A549 (cell line): ENCODE data around the gene OPCML. TPM values are rescaled to one million over a fixed set of nuclear protein-coding genes. Genes with fewer than 3 reads are reported as not detected.

Experiments
- ATAC-seq, 2 experiments: fragments of 200-7000 bp in 1 of 2; fragments of >200 bp in 1 of 2; cut with Nextera tagmentation in 1 of 2; cut with Tn5 transposase in 1 of 2; 3 replicates each; pipeline versions ENCODE4 v1.8.0 to v1.9.1; 2018 to 2020; ENCODE audit warnings: mild to moderate bottlenecking in 1 of 2, moderate library complexity in 1 of 2
- CTCF ChIA-PET: fragments of 300-600 bp; sonication (Branson Sonifier 250); formaldehyde crosslinking; extraction: SDS; loops from one replicate; lab custom pipeline; 2021; ENCODE audit warnings: antibody characterized with exemption, inconsistent platforms; lab: Yijun Ruan, JAX
- POLR2A ChIA-PET: fragments of 350-600 bp; formaldehyde crosslinking; extraction: SDS; loops from one replicate; lab custom pipeline; 2021; ENCODE audit warnings: antibody characterized with exemption, inconsistent platforms; lab: Yijun Ruan, JAX
- DNase-seq, 2 experiments: peaks; one replicate each; pipeline versions ENCODE4 v3.0.0 to v3.0.0-alpha.2; 2011 to 2016; ENCODE audit warnings: low read depth in 1 of 2, low spot score in 1 of 2
- FAIRE-seq: peaks from 2 replicates; lab custom pipeline; 2011; peaks lifted over from hg19 to GRCh38; lab: Jason Lieb, UNC
- H3K27ac ChIP-seq, 2 experiments: fragments of >200 bp; sonication (Bioruptor Twin); formaldehyde crosslinking; 3 replicates each; pipeline ENCODE4 v1.5.1; 2016 to 2017
- H3K4me1 ChIP-seq: fragments of >200 bp; sonication (Bioruptor Twin); formaldehyde crosslinking; 3 replicates; pipeline ENCODE4 v1.6.1; 2016
- H3K4me2 ChIP-seq: fragments of >200 bp; sonication (Bioruptor Twin); formaldehyde crosslinking; 3 replicates; pipeline ENCODE4 v1.6.1; 2016
- H3K4me3 ChIP-seq: fragments of >200 bp; sonication (Bioruptor Twin); formaldehyde crosslinking; 3 replicates; pipeline ENCODE4 v1.5.1; 2016
- H3K9me3 ChIP-seq: fragments of >200 bp; sonication (Bioruptor Twin); formaldehyde crosslinking; 3 replicates; pipeline ENCODE4 v1.6.1; 2016
- BHLHE40 ChIP-seq: IDR thresholded peaks from 2 replicates; pipeline ENCODE4 v1.6.1; 2012; ENCODE audit warnings: low read depth, low read length, inconsistent platforms
- CEBPB ChIP-seq, 2 experiments: fragments of >200 bp in 1 of 2; sonication (Bioruptor Twin) in 1 of 2; formaldehyde crosslinking in 1 of 2; IDR thresholded peaks; 2 replicates each; pipeline ENCODE4 v1.6.1; 2012 to 2016
- EHF ChIP-seq: fragments of 250-450 bp; sonication (Bioruptor Pico); IDR thresholded peaks from 2 replicates; pipeline ENCODE4 v1.5.0; 2020; ENCODE audit warnings: mild to moderate bottlenecking
- EP300 ChIP-seq, 2 experiments: fragments of >200 bp; sonication (Bioruptor Twin); formaldehyde crosslinking; IDR thresholded peaks; 2 replicates in 1 of 2; 3 replicates in 1 of 2; pipeline ENCODE4 v1.6.1; 2016 to 2017
- ESRRA ChIP-seq: fragments of 150-350 bp; IDR thresholded peaks from 2 replicates; pipeline ENCODE4 v1.6.1; 2014; ENCODE audit warnings: mild to moderate bottlenecking, low read length, borderline replicate concordance
- GATA3 ChIP-seq: IDR thresholded peaks from 2 replicates; pipeline ENCODE4 v1.6.1; 2012; ENCODE audit warnings: borderline replicate concordance
- HOXA7 ChIP-seq: fragments of 250-450 bp; sonication (Bioruptor Pico); IDR thresholded peaks from 2 replicates; pipeline ENCODE4 v1.5.0; 2020; ENCODE audit warnings: mild to moderate bottlenecking, moderate library complexity
- HOXB5 ChIP-seq: fragments of 250-450 bp; sonication (Bioruptor Pico); IDR thresholded peaks from 2 replicates; pipeline ENCODE4 v1.5.0; 2020; ENCODE audit warnings: mild to moderate bottlenecking, moderate library complexity
- KDM1A ChIP-seq: fragments of 200-600 bp; sonication (generic); IDR thresholded peaks from 2 replicates; pipeline ENCODE4 v1.6.1; 2016; ENCODE audit warnings: low read depth, mild to moderate bottlenecking
- MAFK ChIP-seq: fragments of 450-650 bp; IDR thresholded peaks from 2 replicates; pipeline ENCODE4 v1.6.1; 2014; ENCODE audit not compliant: partially characterized antibody
- MAZ ChIP-seq: fragments of 150-350 bp; IDR thresholded peaks from 2 replicates; pipeline ENCODE4 v1.6.1; 2014; ENCODE audit warnings: antibody characterized with exemption, low read depth, low read length, borderline replicate concordance
- MYC ChIP-seq: IDR thresholded peaks from 2 replicates; pipeline ENCODE4 v1.6.1; 2012; ENCODE audit warnings: mild to moderate bottlenecking, inconsistent platforms, low read length, improper control_type of control experiment, borderline replicate concordance
- NFE2L2 ChIP-seq: fragments of 150-350 bp; conservative IDR thresholded peaks from 2 replicates; pipeline ENCODE4 v1.6.1; 2014; ENCODE audit warnings: low read length
- PHF8 ChIP-seq: fragments of 200-600 bp; sonication (generic); IDR thresholded peaks from 2 replicates; pipeline ENCODE4 v1.6.1; 2016; ENCODE audit warnings: low read depth, mild to moderate bottlenecking, antibody characterized with exemption, moderate library complexity, borderline replicate concordance
- RARB ChIP-seq: fragments of 250-450 bp; sonication (Bioruptor Pico); IDR thresholded peaks from 2 replicates; pipeline ENCODE4 v1.8.0; 2021; ENCODE audit warnings: mild to moderate bottlenecking, moderate library complexity
- SMC3 ChIP-seq: fragments of >200 bp; sonication (Bioruptor Twin); formaldehyde crosslinking; IDR thresholded peaks from 3 replicates; pipeline ENCODE4 v1.6.1; 2018; ENCODE audit warnings: inconsistent platforms
- SREBF2 ChIP-seq: fragments of 450-650 bp; IDR thresholded peaks from 2 replicates; pipeline ENCODE4 v1.6.1; 2014; ENCODE audit warnings: mild to moderate bottlenecking, moderate library complexity
- ZC3H11A ChIP-seq: fragments of 450-650 bp; IDR thresholded peaks from 2 replicates; pipeline ENCODE4 v1.6.1; 2014; ENCODE audit warnings: antibody characterized with exemption, mild to moderate bottlenecking
- ZFP36 ChIP-seq: fragments of 450-650 bp; IDR thresholded peaks from 2 replicates; pipeline ENCODE4 v1.6.1; 2014; ENCODE audit warnings: borderline replicate concordance; ENCODE audit not compliant: partially characterized antibody
- WGBS: methylation state at CpG from one replicate; pipeline ENCODE4 v1.1.6; 2017; ENCODE audit errors: missing lambda C conversion rate; 5-methylcytosine and 5-hydroxymethylcytosine counted together
- polyA plus RNA-seq, 4 experiments: library from polyadenylated mRNA; depleted of rRNA in 3 of 4; stranded (reverse); fragments of >200 nt; fragmentation: RNase III in 1 of 4; extraction: RNeasy Plus Mini Kit Qiagen cat#74134 plus additional on column Dnase treatment in 1 of 4; gene quantifications; 2 replicates in 3 of 4; 3 replicates in 1 of 4; pipeline ENCODE4 v1.2.3, GENCODE V29; 2011 to 2017
- TF ChIP-seq, protein P1 (sequence below): fragments of >200 bp; sonication (Bioruptor Twin); formaldehyde crosslinking; IDR thresholded peaks from 3 replicates; pipeline ENCODE4 v1.6.1; 2016
- TF ChIP-seq, protein P2 (sequence below): fragments of >200 bp; sonication (Bioruptor Twin); formaldehyde crosslinking; IDR thresholded peaks from 3 replicates; pipeline ENCODE4 v1.5.1; 2016
- TF ChIP-seq, protein P3 (sequence below): IDR thresholded peaks from 2 replicates; pipeline ENCODE4 v1.6.1; 2012
- TF ChIP-seq, protein P4 (sequence below): IDR thresholded peaks from 2 replicates; pipeline ENCODE4 v1.6.1; 2012; ENCODE audit warnings: low read depth, borderline replicate concordance

The OPCML gene
- polyA plus RNA-seq, 2 of the 4 experiments (the other 2 are of a cell fraction), result not detected

DNA sequence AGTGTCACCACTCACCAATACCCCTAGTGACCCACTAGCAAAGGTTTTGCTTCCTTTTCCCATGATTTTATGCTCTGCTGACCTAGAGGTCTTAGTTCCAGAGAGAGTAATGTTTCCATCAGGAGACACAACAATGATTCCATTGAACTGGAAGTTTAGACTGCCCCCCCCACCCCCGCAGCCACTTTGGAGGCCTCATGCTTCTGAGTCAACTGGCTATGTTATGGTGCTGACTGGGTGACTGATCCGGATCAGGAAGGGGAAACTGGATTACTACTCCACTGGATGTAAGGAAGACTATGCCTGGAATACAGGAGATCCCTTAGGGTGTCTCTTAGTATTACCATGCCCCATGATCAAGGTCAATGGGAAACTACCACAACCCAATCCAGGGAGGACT lies 633.6 kb downstream of the OPCML start:
- CTCF ChIA-PET, result no interaction called here

DNA sequence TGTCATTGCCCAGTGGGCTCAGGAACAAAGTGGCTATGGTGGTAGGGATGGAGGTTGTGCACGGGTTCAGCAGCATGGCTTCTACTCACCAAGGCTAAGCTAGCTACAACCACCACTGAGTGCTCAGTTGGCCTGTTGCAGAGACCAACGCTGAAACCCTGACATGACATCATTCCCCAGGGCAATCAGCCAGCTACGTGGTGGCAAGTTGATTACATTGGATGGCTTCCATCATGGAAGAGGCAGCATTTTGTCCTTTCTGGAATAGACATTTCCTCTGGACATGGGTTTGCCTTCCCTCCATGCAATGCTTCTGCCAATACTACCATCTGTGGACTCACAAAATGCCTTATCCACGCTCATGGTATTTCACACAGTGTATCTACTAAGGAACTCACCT lies 634.3 kb downstream of the OPCML start:
- CTCF ChIA-PET, result no interaction called here

More for the DNA sequence above, 633.6 kb downstream of the OPCML start:
- FAIRE-seq (no peak), DNase-seq (no peak), ATAC-seq (no peak)
- no CpG with 5 or more reads among the region's 2 CpGs for WGBS
- Histone ChIP-seq H3K4me3 (no peak overlapping the region), H3K9me3 (no peaks in the 10 kb centered on the region), H3K4me2 (no peak overlapping the region), H3K27ac (no peak overlapping the region), H3K4me1 (no peaks in the 10 kb centered on the region)
- TF ChIP-seq MYC, result no peak
- no peak for TF ChIP-seq GATA3
- TF ChIP-seq HOXB5 (CRISPR knock-in tag), result no peak
- no peak for TF ChIP-seq ZFP36
- TF ChIP-seq, protein P1, sequence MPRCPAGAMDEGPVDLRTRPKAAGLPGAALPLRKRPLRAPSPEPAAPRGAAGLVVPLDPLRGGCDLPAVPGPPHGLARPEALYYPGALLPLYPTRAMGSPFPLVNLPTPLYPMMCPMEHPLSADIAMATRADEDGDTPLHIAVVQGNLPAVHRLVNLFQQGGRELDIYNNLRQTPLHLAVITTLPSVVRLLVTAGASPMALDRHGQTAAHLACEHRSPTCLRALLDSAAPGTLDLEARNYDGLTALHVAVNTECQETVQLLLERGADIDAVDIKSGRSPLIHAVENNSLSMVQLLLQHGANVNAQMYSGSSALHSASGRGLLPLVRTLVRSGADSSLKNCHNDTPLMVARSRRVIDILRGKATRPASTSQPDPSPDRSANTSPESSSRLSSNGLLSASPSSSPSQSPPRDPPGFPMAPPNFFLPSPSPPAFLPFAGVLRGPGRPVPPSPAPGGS, result no peak
- TF ChIP-seq HOXA7 (CRISPR knock-in tag), result no peak
- TF ChIP-seq, protein P2, sequence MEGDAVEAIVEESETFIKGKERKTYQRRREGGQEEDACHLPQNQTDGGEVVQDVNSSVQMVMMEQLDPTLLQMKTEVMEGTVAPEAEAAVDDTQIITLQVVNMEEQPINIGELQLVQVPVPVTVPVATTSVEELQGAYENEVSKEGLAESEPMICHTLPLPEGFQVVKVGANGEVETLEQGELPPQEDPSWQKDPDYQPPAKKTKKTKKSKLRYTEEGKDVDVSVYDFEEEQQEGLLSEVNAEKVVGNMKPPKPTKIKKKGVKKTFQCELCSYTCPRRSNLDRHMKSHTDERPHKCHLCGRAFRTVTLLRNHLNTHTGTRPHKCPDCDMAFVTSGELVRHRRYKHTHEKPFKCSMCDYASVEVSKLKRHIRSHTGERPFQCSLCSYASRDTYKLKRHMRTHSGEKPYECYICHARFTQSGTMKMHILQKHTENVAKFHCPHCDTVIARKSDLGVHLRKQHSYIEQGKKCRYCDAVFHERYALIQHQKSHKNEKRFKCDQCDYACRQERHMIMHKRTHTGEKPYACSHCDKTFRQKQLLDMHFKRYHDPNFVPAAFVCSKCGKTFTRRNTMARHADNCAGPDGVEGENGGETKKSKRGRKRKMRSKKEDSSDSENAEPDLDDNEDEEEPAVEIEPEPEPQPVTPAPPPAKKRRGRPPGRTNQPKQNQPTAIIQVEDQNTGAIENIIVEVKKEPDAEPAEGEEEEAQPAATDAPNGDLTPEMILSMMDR, result no peak
- POLR2A ChIA-PET, result no interaction called here

More for the DNA sequence above, 634.3 kb downstream of the OPCML start:
- TF ChIP-seq, protein P3, sequence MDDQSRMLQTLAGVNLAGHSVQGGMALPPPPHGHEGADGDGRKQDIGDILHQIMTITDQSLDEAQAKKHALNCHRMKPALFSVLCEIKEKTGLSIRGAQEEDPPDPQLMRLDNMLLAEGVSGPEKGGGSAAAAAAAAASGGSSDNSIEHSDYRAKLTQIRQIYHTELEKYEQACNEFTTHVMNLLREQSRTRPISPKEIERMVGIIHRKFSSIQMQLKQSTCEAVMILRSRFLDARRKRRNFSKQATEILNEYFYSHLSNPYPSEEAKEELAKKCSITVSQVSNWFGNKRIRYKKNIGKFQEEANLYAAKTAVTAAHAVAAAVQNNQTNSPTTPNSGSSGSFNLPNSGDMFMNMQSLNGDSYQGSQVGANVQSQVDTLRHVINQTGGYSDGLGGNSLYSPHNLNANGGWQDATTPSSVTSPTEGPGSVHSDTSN, result no peak
- no peak for TF ChIP-seq KDM1A
- no peak for TF ChIP-seq CEBPB (IDR thresholded peaks at IDR 0.05)
- TF ChIP-seq RARB (CRISPR knock-in tag), result no peak
- TF ChIP-seq NFE2L2, result no peak
- TF ChIP-seq SMC3, result no peak
- no peak for TF ChIP-seq PHF8
- no peak for TF ChIP-seq ZC3H11A
- TF ChIP-seq GATA3, result no peak
- no peak for TF ChIP-seq HOXA7 (CRISPR knock-in tag)
- TF ChIP-seq BHLHE40, result no peak
- TF ChIP-seq, protein P1, result no peak
- no peak for TF ChIP-seq ESRRA
- no peak for TF ChIP-seq MAZ
- TF ChIP-seq, protein P2, result no peak
- TF ChIP-seq, protein P4, sequence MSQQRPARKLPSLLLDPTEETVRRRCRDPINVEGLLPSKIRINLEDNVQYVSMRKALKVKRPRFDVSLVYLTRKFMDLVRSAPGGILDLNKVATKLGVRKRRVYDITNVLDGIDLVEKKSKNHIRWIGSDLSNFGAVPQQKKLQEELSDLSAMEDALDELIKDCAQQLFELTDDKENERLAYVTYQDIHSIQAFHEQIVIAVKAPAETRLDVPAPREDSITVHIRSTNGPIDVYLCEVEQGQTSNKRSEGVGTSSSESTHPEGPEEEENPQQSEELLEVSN, result no peak
- no peak for TF ChIP-seq EP300 (IDR thresholded peaks at IDR 0.05)
- TF ChIP-seq SREBF2, result no peak
- TF ChIP-seq MAFK, result no peak
- TF ChIP-seq EHF, result no peak
- ATAC-seq (no peak), FAIRE-seq (no peak), DNase-seq (no peak)
- Histone ChIP-seq H3K4me2 (no peak overlapping the region), H3K27ac (no peak overlapping the region), H3K4me3 (no peak overlapping the region), H3K9me3 (no peaks in the 10 kb centered on the region), H3K4me1 (no peaks in the 10 kb centered on the region)
- POLR2A ChIA-PET, result no interaction called here
- WGBS, result 0% methylated on average over 2 of the region's 4 CpGs
